Measurements from ENCODE around the gene TMBIM4. TPM values are rescaled to one million over a fixed set of nuclear protein-coding genes. Genes with fewer than 3 reads are reported as not detected.

TMBIM4 gene
- total and polyA plus RNA-seq, 2 of the 4 experiments (the other 2 are of a cell fraction) = 38.7 to 59.3 TPM

DNA sequence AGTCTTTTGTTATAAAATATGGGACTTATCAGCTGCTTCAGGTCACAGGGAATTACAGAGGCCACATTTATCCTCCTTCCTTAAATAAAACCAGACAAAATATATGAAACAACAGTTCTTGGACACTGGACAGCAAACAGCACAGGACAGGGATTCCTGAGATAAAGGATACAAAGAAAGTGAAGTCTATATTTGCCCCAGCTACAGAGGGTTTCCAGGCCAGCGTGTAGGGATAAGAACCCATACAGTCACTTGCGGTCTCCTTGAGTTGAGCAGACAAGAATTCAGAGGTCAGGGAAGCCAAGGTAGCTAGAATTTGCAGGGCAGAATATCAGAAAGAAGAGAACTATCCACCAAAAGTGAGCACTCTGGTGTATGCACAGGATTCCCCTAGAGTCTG is 30.5 kb downstream of the TMBIM4 start:
- Histone ChIP-seq H3K18ac (ENCODE audit: low read depth, low read length) (no peak overlapping the region), H3K4me3 (ENCODE audit: insufficient read depth, low read depth, low read length) (no peak overlapping the region), H3K4me1 (ENCODE audit: control insufficient read depth, insufficient read depth, low read length) (no peaks in the 10 kb centered on the region), H2AK5ac (ENCODE audit: low read depth, low read length) (no peak overlapping the region), H3K56ac (ENCODE audit: extremely low read depth, insufficient read depth, low read length) (no peak overlapping the region), H3K23ac (ENCODE audit: low read depth, low read length) (no peak overlapping the region), H2AFZ (replicated peaks; ENCODE audit: low read length, poor library complexity) (no peak overlapping the region), H3K9ac (ENCODE audit: low read depth, low read length) (no peak overlapping the region), H4K91ac (ENCODE audit: insufficient read depth, low read depth, low read length) (no peak overlapping the region), H2BK5ac (ENCODE audit: low read depth, low read length, poor library complexity, severe bottlenecking) (no peak overlapping the region), H2BK120ac (ENCODE audit: low read depth, low read length) (no peak overlapping the region), H4K8ac (ENCODE audit: low read depth in 2 of 2, low read length in 2 of 2) (no peak overlapping the region), H2BK15ac (ENCODE audit: low read depth, low read length) (no peak overlapping the region), H3K9me3 (ENCODE audit: control insufficient read depth, insufficient read depth, low read length) (peaks cover 6% of the 10 kb centered on the region), H3K9me1 (ENCODE audit: insufficient read depth, low read length) (no peaks in the 10 kb centered on the region), H4K20me1 (ENCODE audit: insufficient read depth, low read length) (no peaks in the 10 kb centered on the region), H3K4me2 (ENCODE audit: low read depth, low read length) (no peak overlapping the region), H4K5ac (ENCODE audit: low read depth, low read length) (no peak overlapping the region), H3K27me3 (ENCODE audit: control insufficient read depth, insufficient read depth, low read length) (no peaks in the 10 kb centered on the region), H3K27ac (ENCODE audit: insufficient read depth, low read length) (no peak overlapping the region), H2BK20ac (ENCODE audit: low read depth, low read length) (no peak overlapping the region), H3K4ac (ENCODE audit: low read depth, low read length) (no peak overlapping the region), H3K14ac (replicated peaks; ENCODE audit: low read depth, low read length) (no peak overlapping the region), H2AK9ac (replicated peaks; ENCODE audit: low read depth, low read length, poor library complexity) (no peak overlapping the region), H3K36me3 (ENCODE audit: control insufficient read depth, insufficient read depth, low read length) (peaks cover 20% of the 10 kb centered on the region), H3K79me1 (ENCODE audit: low read depth in 1 of 2, low read length in 2 of 2) (peaks cover 31 to 36% of the 10 kb centered on the region in 2 experiments)
- in situ Hi-C loops (cut with MboI; ENCODE audit: low sequenced_read_pairs) = no loop called here
- no peak for ATAC-seq (ENCODE audit: low read depth)
- intact Hi-C loops (cut with micrococcal nuclease) = no loop called here
- dilution Hi-C loops (cut with HindIII; ENCODE audit: low sequenced_read_pairs, unreplicated experiment) = no loop called here
- BruUV-seq (replicated peaks) = no TSS peak
- WGBS, 2 experiments (ENCODE audit: extremely low coverage in 2 of 2, insufficient read length in 1 of 2) = no CpG with 5 or more reads among the region's 2 CpGs
- ChIA-PET POLR2A (ENCODE audit: unreplicated experiment) (no interaction called here), CTCF (no interaction called here)
- TF ChIP-seq NFE2L2 (IDR thresholded peaks at IDR 0.05; ENCODE audit: low read depth, low read length) (no peak), RFX5 (IDR thresholded peaks at IDR 0.05; ENCODE audit: low read depth, low read length) (no peak), FOS (IDR thresholded peaks at IDR 0.05; ENCODE audit: low read depth, low read length) (no peak)
- DNase-seq = no peak

Measured in IMR-90 (cell line).